Esophagus muscularis mucosa (tissue), 4 donors: ENCODE data around the gene MAEL. TPM values are rescaled to one million over a fixed set of nuclear protein-coding genes. Genes with fewer than 3 reads are reported as not detected.

Source experiments
- DNase-seq: peaks from one replicate; pipeline ENCODE4 v3.0.0-alpha.2; 2017; ENCODE audit errors: extremely low spot score
- H3K27ac ChIP-seq, 4 donors: fragments of 200-600 bp; sonication (generic); replicated peaks in 1 of 4; 1 replicate in 3 of 4; 2 replicates in 1 of 4; pipeline ENCODE4 v1.5.1; 2016 to 2019; ENCODE audit warnings: mild to moderate bottlenecking in 1 of 4
- H3K27me3 ChIP-seq, 4 donors: fragments of 200-600 bp; sonication (generic); one replicate each; pipeline versions ENCODE4 v1.5.1 to v1.6.0; 2016 to 2019
- H3K36me3 ChIP-seq, 4 donors: fragments of 200-600 bp; sonication (generic); one replicate each; pipeline ENCODE4 v1.5.1; 2016 to 2019
- H3K4me1 ChIP-seq, 4 donors: fragments of 200-600 bp; sonication (generic); one replicate each; pipeline ENCODE4 v1.5.1; 2016 to 2019
- H3K4me3 ChIP-seq, 4 donors: fragments of 200-600 bp; sonication (generic); 1 replicate in 2 of 4; 2 replicates in 2 of 4; pipeline ENCODE4 v1.5.1; 2016 to 2019; ENCODE audit warnings: mild to moderate bottlenecking in 4 of 4, moderate library complexity in 1 of 4
- H3K9me3 ChIP-seq, 4 donors: fragments of 200-600 bp; sonication (generic); 1 replicate in 3 of 4; 2 replicates in 1 of 4; pipeline ENCODE4 v1.5.1; 2016 to 2019
- EP300 ChIP-seq: sonication (generic); formaldehyde crosslinking; IDR thresholded peaks from one replicate; pipeline ENCODE4 v1.6.1; 2017; ENCODE audit warnings: antibody characterized with exemption
- POLR2A ChIP-seq: fragments of 450-650 bp; IDR thresholded peaks from one replicate; pipeline ENCODE4 v1.6.1; 2017; ENCODE audit warnings: antibody characterized with exemption, moderate library complexity, mild to moderate bottlenecking, low read depth
- POLR2AphosphoS5 ChIP-seq, 2 donors: sonication (generic); formaldehyde crosslinking; IDR thresholded peaks; one replicate each; pipeline ENCODE4 v1.6.1; 2017; ENCODE audit warnings: antibody characterized with exemption in 2 of 2
- WGBS: methylation state at CpG from one replicate; pipeline ENCODE4 v1.1.5; 2018; 5-methylcytosine and 5-hydroxymethylcytosine counted together
- intact Hi-C: fragments of 100-400 bp; cut with DNase I; formaldehyde crosslinking; loops from one replicate; pipeline ENCODE4 v1.15.1; 2023
- total RNA-seq, 4 donors: library from RNA; depleted of rRNA; stranded (reverse); fragments of >200 nt; gene quantifications; one replicate each; pipeline versions ENCODE4 v1.1.0 to v1.2.1, GENCODE V29; 2016
- TF ChIP-seq, protein P1 (sequence below), 3 experiments: fragments of 200-600 bp in 2 of 3; fragments of 450-650 bp in 1 of 3; sonication (generic) in 2 of 3; IDR thresholded peaks; one replicate each; pipeline ENCODE4 v1.5.1; 2017 to 2019; ENCODE audit warnings: antibody characterized with exemption in 3 of 3, mild to moderate bottlenecking in 2 of 3, moderate library complexity in 1 of 3

The MAEL gene
- total RNA-seq, 4 donors from 2014 or later: 0.83 to 2.3 (median 1.2) TPM

DNA sequence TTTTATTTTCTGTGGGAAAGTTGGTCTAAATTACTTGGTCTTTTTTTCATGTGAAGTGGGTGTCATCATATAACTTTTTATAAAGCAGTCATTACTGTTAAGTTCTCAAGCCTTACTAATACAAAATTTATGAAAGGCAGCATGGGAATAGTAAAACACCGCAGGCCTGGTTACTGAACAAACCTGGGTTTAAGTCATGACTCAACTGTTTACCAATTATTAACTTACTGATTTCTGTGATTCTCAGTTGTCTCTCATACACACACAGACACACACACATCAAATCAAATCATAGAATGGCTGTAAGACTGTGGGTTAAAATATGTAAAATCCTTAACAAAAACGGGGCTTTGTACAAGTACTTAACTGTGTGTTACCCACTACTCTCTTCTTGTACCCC lies 14.6 kb downstream of the MAEL start:
- Histone ChIP-seq H3K4me3 (no peak overlapping the region), H3K9me3 (no peaks in the 10 kb centered on the region), H3K27ac (no peak overlapping the region), H3K27me3 (no peaks in the 10 kb centered on the region), H3K4me1 (no peaks in the 10 kb centered on the region), H3K36me3 (no peaks in the 10 kb centered on the region)
- no peak for DNase-seq
- WGBS: 71% methylated on average over 2 of the region's 2 CpGs
- TF ChIP-seq, protein P1, sequence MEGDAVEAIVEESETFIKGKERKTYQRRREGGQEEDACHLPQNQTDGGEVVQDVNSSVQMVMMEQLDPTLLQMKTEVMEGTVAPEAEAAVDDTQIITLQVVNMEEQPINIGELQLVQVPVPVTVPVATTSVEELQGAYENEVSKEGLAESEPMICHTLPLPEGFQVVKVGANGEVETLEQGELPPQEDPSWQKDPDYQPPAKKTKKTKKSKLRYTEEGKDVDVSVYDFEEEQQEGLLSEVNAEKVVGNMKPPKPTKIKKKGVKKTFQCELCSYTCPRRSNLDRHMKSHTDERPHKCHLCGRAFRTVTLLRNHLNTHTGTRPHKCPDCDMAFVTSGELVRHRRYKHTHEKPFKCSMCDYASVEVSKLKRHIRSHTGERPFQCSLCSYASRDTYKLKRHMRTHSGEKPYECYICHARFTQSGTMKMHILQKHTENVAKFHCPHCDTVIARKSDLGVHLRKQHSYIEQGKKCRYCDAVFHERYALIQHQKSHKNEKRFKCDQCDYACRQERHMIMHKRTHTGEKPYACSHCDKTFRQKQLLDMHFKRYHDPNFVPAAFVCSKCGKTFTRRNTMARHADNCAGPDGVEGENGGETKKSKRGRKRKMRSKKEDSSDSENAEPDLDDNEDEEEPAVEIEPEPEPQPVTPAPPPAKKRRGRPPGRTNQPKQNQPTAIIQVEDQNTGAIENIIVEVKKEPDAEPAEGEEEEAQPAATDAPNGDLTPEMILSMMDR (IDR thresholded peaks at IDR 0.05): no peak
- no peak for TF ChIP-seq EP300
- intact Hi-C loops: no loop called here

DNA sequence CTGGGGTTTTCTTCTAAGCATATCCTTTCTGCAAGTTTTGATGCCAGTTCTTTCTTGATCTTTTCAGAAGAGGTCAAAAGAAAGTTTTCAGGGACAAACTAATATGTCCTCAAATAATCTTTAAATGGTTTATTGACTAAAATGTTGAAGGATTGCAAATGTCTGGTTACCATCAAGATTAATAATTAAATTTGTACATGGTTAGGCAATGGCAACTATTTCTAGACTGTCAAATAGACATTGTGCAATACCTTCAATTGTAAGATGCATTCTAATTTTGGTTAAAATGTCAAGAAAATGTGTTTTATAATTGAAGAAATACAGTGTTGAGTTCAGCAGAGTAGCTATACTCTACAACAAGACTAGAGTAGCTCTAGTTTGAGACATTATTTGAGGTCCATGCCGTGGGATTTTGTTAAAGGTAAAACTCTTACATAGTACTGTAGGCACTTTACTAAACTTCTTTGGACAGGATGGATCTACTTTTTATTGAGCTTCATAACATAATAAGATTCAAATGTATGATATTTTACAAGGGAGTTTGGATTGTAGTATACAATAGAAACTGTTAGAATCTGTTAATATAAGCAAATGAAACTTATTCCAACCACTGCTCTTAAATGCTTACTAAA lies 22.6 kb downstream of the MAEL start:
- H3K36me3 ChIP-seq: no peaks in the 10 kb centered on the region
- intact Hi-C loops: no loop called here
- H3K4me1 ChIP-seq: no peaks in the 10 kb centered on the region
- no peak overlapping the region for H3K4me3 ChIP-seq
- H3K27ac ChIP-seq: no peak overlapping the region
- H3K27me3 ChIP-seq: no peaks in the 10 kb centered on the region
- H3K9me3 ChIP-seq: no peaks in the 10 kb centered on the region
- TF ChIP-seq POLR2A (no peak), POLR2AphosphoS5 (IDR thresholded peaks at IDR 0.05) (no peak), EP300 (no peak)
- TF ChIP-seq, protein P1 (IDR thresholded peaks at IDR 0.05): no peak
- DNase-seq: no peak
- 83% methylated on average over 1 of the region's 1 CpG for WGBS

DNA sequence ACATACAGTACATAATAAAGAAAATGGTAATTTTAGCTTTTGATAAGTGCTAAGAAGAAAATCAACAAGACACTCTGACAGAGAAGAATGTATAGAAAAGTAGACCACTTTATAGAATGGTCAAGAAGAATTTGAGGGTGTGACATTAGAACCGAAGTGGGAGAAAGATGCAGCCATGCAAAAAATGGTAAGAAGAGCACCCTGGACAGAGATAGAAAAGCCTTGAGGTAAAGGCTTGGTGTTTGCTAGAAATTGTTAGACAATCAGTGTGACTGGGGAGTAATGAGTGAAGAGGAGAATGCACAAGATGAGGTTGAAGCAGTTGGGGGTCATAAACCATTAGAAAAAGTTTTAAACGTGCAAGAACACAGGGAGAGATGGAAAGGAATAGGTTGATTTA lies 23.5 kb downstream of the MAEL start:
- 84% methylated on average over 2 of the region's 2 CpGs for WGBS

DNA sequence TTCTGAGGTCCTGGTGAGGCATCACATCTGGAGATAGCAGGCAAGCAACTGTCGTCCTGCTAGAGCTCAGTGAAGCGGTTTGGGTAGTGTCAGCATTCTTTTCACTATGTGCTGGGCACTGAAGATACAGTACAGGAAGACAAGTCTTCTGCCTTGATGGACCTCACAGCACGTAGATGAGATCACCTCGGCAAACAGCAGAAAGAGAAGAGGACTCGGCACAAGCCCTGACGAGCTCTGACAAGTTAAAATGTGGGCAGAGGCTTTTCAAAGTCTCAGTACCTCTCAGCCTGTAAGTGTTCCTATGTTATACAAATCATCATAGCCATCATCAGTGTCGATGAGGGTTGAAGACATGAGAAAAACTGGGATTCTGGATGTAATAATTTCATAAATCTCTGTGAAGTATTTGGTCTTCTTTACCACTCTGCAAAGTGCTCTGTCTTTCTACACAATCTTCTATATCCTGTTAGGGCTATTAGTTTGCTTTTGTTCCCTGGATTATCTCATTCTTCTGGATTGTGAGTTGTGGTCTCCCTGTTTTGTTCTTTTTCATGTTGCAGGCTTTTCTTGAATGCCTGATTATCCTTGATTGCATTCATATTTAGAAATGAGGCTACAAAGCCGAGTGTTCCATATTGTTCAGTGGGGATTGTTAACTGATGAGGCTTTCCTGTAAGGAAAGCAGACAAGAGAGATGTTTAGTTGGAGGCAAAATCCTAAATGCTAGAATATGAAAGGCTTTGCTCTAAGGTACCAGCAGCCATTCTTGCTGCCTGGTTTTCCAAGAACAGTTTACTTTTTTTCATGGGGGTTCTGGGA lies 24.2 kb downstream of the MAEL start:
- H3K4me1 ChIP-seq: no peaks in the 10 kb centered on the region
- WGBS: 70% methylated on average over 8 of the region's 8 CpGs
- no peak for DNase-seq
- intact Hi-C loops: no loop called here
- no peaks in the 10 kb centered on the region for H3K36me3 ChIP-seq
- no peak overlapping the region for H3K27ac ChIP-seq
- H3K4me3 ChIP-seq: no peak overlapping the region
- TF ChIP-seq EP300: no peak
- TF ChIP-seq, protein P1 (IDR thresholded peaks at IDR 0.05): no peak
- no peak for TF ChIP-seq POLR2A
- no peak for TF ChIP-seq POLR2AphosphoS5 (IDR thresholded peaks at IDR 0.05)
- no peaks in the 10 kb centered on the region for H3K9me3 ChIP-seq
- no peaks in the 10 kb centered on the region for H3K27me3 ChIP-seq

More for the DNA sequence above, 23.5 kb downstream of the MAEL start:
- DNase-seq: no peak
- H3K4me1 ChIP-seq: no peaks in the 10 kb centered on the region
- intact Hi-C loops: no loop called here
- H3K9me3 ChIP-seq: no peaks in the 10 kb centered on the region
- H3K27me3 ChIP-seq: no peaks in the 10 kb centered on the region
- H3K27ac ChIP-seq: no peak overlapping the region
- no peaks in the 10 kb centered on the region for H3K36me3 ChIP-seq
- TF ChIP-seq, protein P1 (IDR thresholded peaks at IDR 0.05): no peak
- TF ChIP-seq POLR2AphosphoS5 (IDR thresholded peaks at IDR 0.05): no peak
- TF ChIP-seq POLR2A: no peak
- H3K4me3 ChIP-seq: no peak overlapping the region
